ENCODE measurements around the gene CACNA2D3.

DNA sequence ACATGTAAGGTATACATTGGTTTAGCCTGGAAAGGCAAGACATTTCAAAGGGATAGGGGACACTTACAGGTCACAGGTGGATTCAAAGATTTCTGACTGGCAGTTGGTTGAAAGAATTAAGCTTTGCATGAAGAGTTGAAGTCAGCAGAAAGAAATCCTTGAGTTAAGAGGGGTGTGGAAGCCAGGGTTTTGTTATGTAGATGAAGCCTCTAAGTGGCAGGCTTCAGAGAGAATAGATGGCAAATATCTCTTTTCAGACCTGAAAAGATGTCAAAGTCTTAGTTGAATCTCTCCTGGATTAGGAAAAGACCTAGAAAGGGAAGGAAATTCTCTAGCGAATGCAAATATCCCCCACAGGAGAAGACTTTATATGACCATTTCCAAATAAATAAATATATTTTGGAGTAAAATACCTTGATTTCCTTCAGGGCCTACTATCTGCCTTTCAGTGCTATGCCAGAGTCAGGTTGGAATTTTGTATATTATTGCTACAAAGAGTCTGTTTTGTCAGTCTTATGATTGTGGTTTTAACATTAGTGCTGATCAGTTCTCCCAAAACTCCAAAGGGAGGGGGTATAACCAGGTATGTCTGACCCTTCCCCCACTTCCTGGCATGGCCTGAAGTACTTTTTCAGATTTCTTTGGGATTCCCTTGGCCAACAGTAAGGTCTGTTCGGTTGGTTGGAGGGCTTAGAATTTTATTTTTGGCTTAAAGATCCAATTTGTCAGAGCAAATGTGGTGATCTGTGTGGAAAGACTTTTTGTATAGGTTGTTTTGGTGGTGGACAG, 519.1 kb downstream of the CACNA2D3 start:
- TF ChIP-seq POLR2AphosphoS5 (IDR thresholded peaks at IDR 0.05; ENCODE audit: low read depth, low read length) (no peak), PAX5 (IDR thresholded peaks at IDR 0.05; ENCODE audit: insufficient read depth, low read length, severe bottlenecking) (no peak)

All from GM12891 (cell line).